Stomach (tissue), 9 donors: ENCODE measurements around the gene SEC22C. TPM values are rescaled to one million over a fixed set of nuclear protein-coding genes. Genes with fewer than 3 reads are reported as not detected.

Experiments used
- DNase-seq, 2 donors: peaks; one replicate each; pipeline versions ENCODE4 v3.0.0 to v3.0.0-alpha.2; 2013 to 2019
- H3K27ac ChIP-seq, 5 donors: fragments of 200-600 bp in 4 of 5; sonication (generic) in 4 of 5; one replicate each; pipeline ENCODE4 v1.5.1; 2013 to 2019; ENCODE audit warnings: mild to moderate bottlenecking in 1 of 5, moderate library complexity in 1 of 5
- H3K27me3 ChIP-seq, 3 donors: fragments of 200-600 bp; sonication (generic); one replicate each; pipeline ENCODE4 v1.5.1; 2017 to 2019; ENCODE audit warnings: mixed run types in 1 of 3
- H3K36me3 ChIP-seq, 4 donors: fragments of 200-600 bp; sonication (generic); 1 replicate in 3 of 4; 2 replicates in 1 of 4; pipeline ENCODE4 v1.5.1; 2016 to 2019
- H3K4me1 ChIP-seq, 4 donors: fragments of 200-600 bp; sonication (generic); one replicate each; pipeline ENCODE4 v1.5.1; 2016 to 2019
- H3K4me3 ChIP-seq, 4 donors: fragments of 200-600 bp; sonication (generic) in 3 of 4; one replicate each; pipeline ENCODE4 v1.5.1; 2016 to 2019; ENCODE audit warnings: mild to moderate bottlenecking in 1 of 4
- H3K9me3 ChIP-seq, 4 donors: fragments of 200-600 bp; sonication (generic); one replicate each; pipeline ENCODE4 v1.5.1; 2016 to 2019
- EP300 ChIP-seq: sonication (generic); formaldehyde crosslinking; IDR thresholded peaks from one replicate; pipeline ENCODE4 v1.6.1; 2017; ENCODE audit warnings: antibody characterized with exemption
- POLR2A ChIP-seq, 4 donors: fragments of 450-650 bp; IDR thresholded peaks; one replicate each; pipeline ENCODE4 v1.6.1; 2016; ENCODE audit warnings: antibody characterized with exemption in 4 of 4, control low read depth in 2 of 4, mild to moderate bottlenecking in 1 of 4, moderate library complexity in 1 of 4
- POLR2AphosphoS5 ChIP-seq, 3 donors: sonication (generic); formaldehyde crosslinking; IDR thresholded peaks; one replicate each; pipeline ENCODE4 v1.6.1; 2016; ENCODE audit warnings: antibody characterized with exemption in 3 of 3
- WGBS, 5 donors: extraction: QIAGEN DNeasy Blood & Tissue Kit in 3 of 5; methylation state at CpG; one replicate each; pipeline versions ENCODE4 v1.1.5 to v1.1.7; 2013 to 2018; 5-methylcytosine and 5-hydroxymethylcytosine counted together
- intact Hi-C: fragments of 100-400 bp; cut with DNase I; formaldehyde crosslinking; loops from one replicate; pipeline ENCODE4 v1.15.1; 2023; ENCODE audit warnings: low total_unique reads
- polyA plus RNA-seq, 3 donors: library from polyadenylated mRNA; stranded (reverse); fragments of 200-250 nt; gene quantifications; one replicate each; pipeline ENCODE4 v1.2.3, GENCODE V29; 2013
- total RNA-seq, 5 donors: library from RNA; depleted of rRNA; stranded (reverse); fragments of >200 nt; gene quantifications; one replicate each; pipeline versions ENCODE4 v1.1.0 to v1.2.3, GENCODE V29; 2014 to 2016
- TF ChIP-seq, protein P1 (sequence below), 7 experiments: fragments of 450-650 bp in 4 of 7; fragments of 200-600 bp in 3 of 7; sonication (generic) in 3 of 7; IDR thresholded peaks; one replicate each; pipeline ENCODE4 v1.5.1; 2016 to 2019; ENCODE audit warnings: antibody characterized with exemption in 7 of 7, control low read depth in 2 of 7, mild to moderate bottlenecking in 1 of 7
- donor health status: healthy with polysubstance abuse.
- donor health status: Bipolar disorder and iron deficiency.
- donor health status: healthy.

Gene SEC22C
- total and polyA plus RNA-seq, 8 donors = 9.8 to 64.3 (median 28.9) TPM

DNA sequence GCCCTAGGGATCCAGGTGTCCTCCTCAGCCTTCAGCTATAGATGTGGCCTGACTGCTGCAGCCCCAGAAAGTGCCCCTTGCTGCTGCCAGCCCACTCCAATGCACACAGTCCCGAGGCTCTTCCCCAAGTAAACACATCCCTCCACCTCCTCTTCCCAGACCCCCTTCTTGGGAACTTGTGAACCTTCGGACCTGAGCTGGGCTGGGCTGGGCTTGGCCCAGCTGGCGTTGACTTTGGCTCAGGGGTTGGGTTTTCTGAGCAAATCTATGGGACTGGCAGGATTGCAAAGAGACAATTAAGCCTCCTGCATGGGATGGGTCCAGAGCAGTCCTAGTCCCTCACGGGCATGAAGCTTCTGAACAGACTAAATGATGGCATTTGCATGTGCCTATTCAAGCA, 64.7 kb downstream of the SEC22C start:
- WGBS, 5 donors = 26 to 52% (median 30%) methylated on average over 4 of the region's 4 CpGs
- no peaks in the 10 kb centered on the region for H3K27me3 ChIP-seq
- H3K4me1 ChIP-seq = peaks cover 0 to 20% (median 18%) of the 10 kb centered on the region in 4 donors
- no peak overlapping the region for H3K4me3 ChIP-seq
- TF ChIP-seq POLR2A (IDR thresholded peaks at IDR 0.05) (no peak), POLR2AphosphoS5 (IDR thresholded peaks at IDR 0.05) (no peak), EP300 (no peak)
- TF ChIP-seq, protein P1, sequence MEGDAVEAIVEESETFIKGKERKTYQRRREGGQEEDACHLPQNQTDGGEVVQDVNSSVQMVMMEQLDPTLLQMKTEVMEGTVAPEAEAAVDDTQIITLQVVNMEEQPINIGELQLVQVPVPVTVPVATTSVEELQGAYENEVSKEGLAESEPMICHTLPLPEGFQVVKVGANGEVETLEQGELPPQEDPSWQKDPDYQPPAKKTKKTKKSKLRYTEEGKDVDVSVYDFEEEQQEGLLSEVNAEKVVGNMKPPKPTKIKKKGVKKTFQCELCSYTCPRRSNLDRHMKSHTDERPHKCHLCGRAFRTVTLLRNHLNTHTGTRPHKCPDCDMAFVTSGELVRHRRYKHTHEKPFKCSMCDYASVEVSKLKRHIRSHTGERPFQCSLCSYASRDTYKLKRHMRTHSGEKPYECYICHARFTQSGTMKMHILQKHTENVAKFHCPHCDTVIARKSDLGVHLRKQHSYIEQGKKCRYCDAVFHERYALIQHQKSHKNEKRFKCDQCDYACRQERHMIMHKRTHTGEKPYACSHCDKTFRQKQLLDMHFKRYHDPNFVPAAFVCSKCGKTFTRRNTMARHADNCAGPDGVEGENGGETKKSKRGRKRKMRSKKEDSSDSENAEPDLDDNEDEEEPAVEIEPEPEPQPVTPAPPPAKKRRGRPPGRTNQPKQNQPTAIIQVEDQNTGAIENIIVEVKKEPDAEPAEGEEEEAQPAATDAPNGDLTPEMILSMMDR (IDR thresholded peaks at IDR 0.05) = no peak
- no peak overlapping the region for H3K27ac ChIP-seq
- intact Hi-C loops = no loop called here
- H3K9me3 ChIP-seq = no peaks in the 10 kb centered on the region
- no peak for DNase-seq
- H3K36me3 ChIP-seq = no peaks in the 10 kb centered on the region

DNA sequence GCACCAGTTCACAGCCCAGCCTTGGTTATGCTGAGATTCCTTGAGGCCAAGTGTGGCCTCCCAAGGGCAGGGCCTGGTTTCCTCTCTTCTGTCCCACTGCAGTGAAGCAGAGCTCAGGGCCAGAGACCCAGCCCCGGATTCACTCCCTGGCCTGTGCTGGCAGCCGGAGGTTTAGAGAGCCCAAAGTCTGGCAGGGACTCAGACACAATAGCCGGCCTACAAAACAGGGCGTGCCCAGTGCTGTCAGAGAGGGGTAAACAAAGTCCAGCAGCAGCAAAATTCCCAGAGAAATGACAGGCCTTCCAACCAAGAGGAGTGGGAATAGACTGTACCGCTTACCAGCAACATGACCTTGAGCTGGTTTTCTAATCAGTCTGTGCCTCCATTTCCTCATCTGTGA, 65.3 kb downstream of the SEC22C start:
- intact Hi-C loops = no loop called here
- Histone ChIP-seq H3K36me3 (no peaks in the 10 kb centered on the region), H3K4me3 (no peak overlapping the region), H3K4me1 (peaks cover 0 to 24% (median 19%) of the 10 kb centered on the region in 4 donors), H3K27ac (peak overlapping the region in 1 of 5 donors; percentile 20), H3K27me3 (no peaks in the 10 kb centered on the region), H3K9me3 (no peaks in the 10 kb centered on the region)
- TF ChIP-seq, protein P1 (IDR thresholded peaks at IDR 0.05) = no peak
- TF ChIP-seq POLR2AphosphoS5 (IDR thresholded peaks at IDR 0.05) = no peak
- no peak for TF ChIP-seq POLR2A (IDR thresholded peaks at IDR 0.05)
- no peak for TF ChIP-seq EP300
- peak in 1 of 2 donors; percentile 40 for DNase-seq
- 39 to 75% (median 53%) methylated on average over 2 to 5 of the region's 5 CpGs for WGBS, 5 donors

DNA sequence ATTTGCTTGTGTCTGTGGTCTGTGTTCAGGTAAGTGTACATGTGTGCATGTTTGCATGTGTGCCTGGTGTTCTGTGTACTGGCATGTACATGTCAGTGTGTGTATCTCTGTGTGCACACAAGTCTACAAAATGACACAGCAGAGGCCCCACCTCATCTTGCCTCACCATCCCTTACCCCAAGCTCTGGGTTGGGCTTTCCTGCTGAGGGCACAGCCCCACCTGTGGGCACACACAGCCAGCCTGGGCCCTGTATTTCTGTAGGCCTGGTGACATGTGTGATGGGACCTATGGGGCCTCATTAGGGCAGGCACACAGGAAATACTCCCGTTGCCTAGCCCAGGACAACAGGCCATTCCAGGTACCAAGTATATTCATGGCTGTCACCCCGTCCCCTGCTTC, 65.8 kb downstream of the SEC22C start:
- Histone ChIP-seq H3K27ac (peak overlapping the region in 1 of 5 donors; percentile 20), H3K9me3 (no peaks in the 10 kb centered on the region), H3K27me3 (no peaks in the 10 kb centered on the region), H3K4me1 (peaks cover under 1 to 29% (median 19%) of the 10 kb centered on the region in 4 donors), H3K36me3 (no peaks in the 10 kb centered on the region), H3K4me3 (no peak overlapping the region)
- TF ChIP-seq POLR2A (IDR thresholded peaks at IDR 0.05) (no peak), EP300 (no peak)
- TF ChIP-seq, protein P1 (IDR thresholded peaks at IDR 0.05) = no peak
- 56 to 85% (median 66%) methylated on average over 2 of the region's 2 CpGs for WGBS, 5 donors
- no peak for DNase-seq
- intact Hi-C loops = no loop called here

DNA sequence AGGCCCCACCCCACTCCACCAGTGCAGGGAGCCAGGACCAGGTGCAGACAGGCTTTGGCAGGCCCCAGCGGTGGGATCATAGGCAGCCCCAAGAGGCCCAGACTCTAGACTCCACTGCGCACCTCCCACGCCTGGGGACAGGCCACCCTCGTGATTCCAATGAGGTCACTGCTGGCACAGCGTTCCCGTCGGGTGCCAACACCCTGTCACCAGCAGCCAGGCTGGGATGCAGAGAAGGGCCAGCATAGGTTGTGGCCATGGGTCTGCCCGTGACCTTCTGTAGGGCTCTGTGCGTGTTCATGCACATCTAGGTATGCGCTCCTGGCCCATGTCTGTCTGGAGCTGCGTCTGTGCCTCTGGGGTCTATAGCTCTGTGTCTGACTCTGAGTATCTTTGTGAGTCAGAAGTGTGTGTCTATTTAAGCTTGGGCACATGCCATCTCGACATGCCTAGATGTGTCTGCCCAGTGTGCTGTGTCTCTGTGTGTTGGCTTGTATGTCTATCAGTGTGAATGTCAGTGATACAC, 66.3 kb downstream of the SEC22C start:
- Histone ChIP-seq H3K9me3 (no peaks in the 10 kb centered on the region), H3K4me3 (no peak overlapping the region), H3K4me1 (peaks cover 5 to 34% (median 22%) of the 10 kb centered on the region in 4 donors), H3K36me3 (no peaks in the 10 kb centered on the region), H3K27ac (no peak overlapping the region), H3K27me3 (no peaks in the 10 kb centered on the region)
- TF ChIP-seq POLR2A (IDR thresholded peaks at IDR 0.05) = no peak
- no peak for TF ChIP-seq EP300
- no peak for TF ChIP-seq POLR2AphosphoS5 (IDR thresholded peaks at IDR 0.05)
- TF ChIP-seq, protein P1 (IDR thresholded peaks at IDR 0.05) = no peak
- intact Hi-C loops = no loop called here
- WGBS, 5 donors = 60 to 89% (median 80%) methylated on average over 11 to 12 of the region's 12 CpGs
- peak in 1 of 2 donors; percentile 56 for DNase-seq
